Uterus (tissue), 2 donors: ENCODE data around the gene LSM4.

Experiments
- CTCF ChIP-seq, 4 experiments: fragments of 200-600 bp in 2 of 4; fragments of 450-650 bp in 2 of 4; sonication (generic) in 2 of 4; IDR thresholded peaks; one replicate each; pipeline ENCODE4 v1.5.1; 2016 to 2019; ENCODE audit warnings: antibody characterized with exemption in 4 of 4, mild to moderate bottlenecking in 2 of 4, moderate library complexity in 1 of 4
- POLR2A ChIP-seq, 2 donors: fragments of 450-650 bp; IDR thresholded peaks; one replicate each; pipeline ENCODE4 v1.6.1; 2016; ENCODE audit warnings: antibody characterized with exemption in 2 of 2, mild to moderate bottlenecking in 1 of 2, moderate library complexity in 1 of 2

- TF ChIP-seq CTCF (IDR thresholded peaks at IDR 0.05) (peak in 2 of 4 experiments; percentile 10 to 14), POLR2A (IDR thresholded peaks at IDR 0.05) (peak; percentile 45 to 65)
These were observed 17.5 kb upstream of the LSM4 start, which contains the start of gene PGPEP1 for GRCh38 chr19:18340190-18340989.
